ENCODE results near the gene TENT5C.

TENT5C gene

GRCh38 chr1:117671781-117672501 lies 66.1 kb downstream of the TENT5C start:
- FAIRE-seq (no peak), DNase-seq (ENCODE audit: insufficient read length, low spot score) (no peak)

GRCh38 chr1:117672756-117673155 lies 66.9 kb downstream of the TENT5C start:
- FAIRE-seq (no peak), DNase-seq (ENCODE audit: insufficient read length, low spot score) (no peak)

DNA sequence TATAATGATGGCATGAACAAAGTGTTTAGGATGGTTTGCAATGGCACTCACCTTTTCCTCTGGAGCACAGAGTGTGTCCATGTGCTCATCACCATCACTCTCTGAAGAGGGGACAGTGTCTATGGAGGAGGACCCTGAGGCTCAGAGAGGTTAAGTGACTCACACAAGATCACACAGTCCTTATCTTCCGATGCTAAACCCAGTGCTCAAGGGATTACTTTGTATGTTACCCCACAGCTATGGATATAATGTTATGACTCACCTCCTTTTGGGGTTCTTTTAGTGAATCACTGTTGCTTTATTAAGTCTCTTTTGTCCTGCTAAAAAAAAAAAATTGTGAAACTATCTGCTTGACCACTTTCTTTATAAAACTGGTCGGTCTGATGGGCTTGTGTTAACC lies 67.6 kb downstream of the TENT5C start:
- no peak for FAIRE-seq
- DNase-seq (ENCODE audit: insufficient read length, low spot score) = no peak

GRCh38 chr1:117674521-117675400 lies 68.9 kb downstream of the TENT5C start:
- FAIRE-seq = no peak
- peak; percentile 35 for DNase-seq (ENCODE audit: insufficient read length, low spot score)

GRCh38 chr1:117675907-117676430 lies 70.1 kb downstream of the TENT5C start:
- FAIRE-seq (no peak), DNase-seq (ENCODE audit: insufficient read length, low spot score) (no peak)

DNA sequence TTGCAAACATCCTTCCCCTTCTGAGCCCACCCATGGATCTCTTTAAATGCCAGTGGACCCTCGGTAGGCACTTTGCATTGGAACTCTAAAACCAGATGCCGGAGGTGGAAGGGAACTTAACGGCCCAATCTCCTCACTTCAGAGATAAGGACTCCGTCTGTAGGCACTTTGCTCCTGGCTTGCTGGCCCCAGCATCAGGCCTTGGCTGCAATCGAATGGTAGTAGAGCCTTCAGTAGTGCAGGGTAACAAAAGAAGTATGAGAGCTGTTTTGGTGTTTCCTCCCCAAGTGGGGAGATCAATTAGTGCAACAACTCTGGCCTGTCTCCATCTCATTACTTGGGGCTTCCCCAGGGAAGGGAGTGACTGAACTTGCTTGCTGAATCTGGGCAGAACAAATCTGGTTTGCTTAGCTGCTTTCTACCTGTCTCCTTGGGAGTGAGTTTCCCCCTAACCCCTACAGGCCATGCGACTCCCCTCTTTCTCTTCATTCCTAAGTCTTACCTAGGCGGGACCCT lies 70.8 kb downstream of the TENT5C start:
- no peak for FAIRE-seq
- no peak for DNase-seq (ENCODE audit: insufficient read length, low spot score)

Measured in HTR-8/SVneo (cell line).